B cell (primary cell): ENCODE data around the gene FRZB. TPM values are rescaled to one million over a fixed set of nuclear protein-coding genes. Genes with fewer than 3 reads are reported as not detected.

Experiments
- ATAC-seq: fragments of 200-7000 bp; cut with Tn5 transposase; one replicate; pipeline ENCODE4 v1.10.0; 2021; ENCODE audit warnings: low read depth, mild to moderate bottlenecking, moderate number of reproducible peaks, moderate library complexity
- CTCF ChIA-PET: fragments of 350-600 bp; sonication (Branson Sonifier 250); formaldehyde crosslinking; loops from one replicate; lab custom pipeline; 2021; ENCODE audit warnings: antibody characterized with exemption, inconsistent platforms; lab: Charles Lee
- POLR2A ChIA-PET: fragments of 350-600 bp; sonication (Branson Sonifier 250); formaldehyde crosslinking; loops from one replicate; lab custom pipeline; 2021; ENCODE audit warnings: antibody characterized with exemption; lab: Charles Lee
- DNase-seq: peaks from one replicate; pipeline ENCODE4 v3.0.0; 2013
- H2AFZ ChIP-seq: 2 replicates; pipeline ENCODE4 v1.6.1; 2012; ENCODE audit warnings: mild to moderate bottlenecking, low read depth, low read length; ENCODE audit not compliant: insufficient read depth, poor library complexity, severe bottlenecking
- H3K27ac ChIP-seq, 2 donors: 1 replicate in 1 of 2; 2 replicates in 1 of 2; pipeline ENCODE4 v1.5.1; 2012 to 2013; ENCODE audit warnings: low read length in 2 of 2, mild to moderate bottlenecking in 2 of 2, moderate library complexity in 1 of 2
- H3K27me3 ChIP-seq, 4 experiments: fragments of 200-600 bp in 1 of 4; sonication (generic) in 1 of 4; replicated peaks in 1 of 4; 1 replicate in 2 of 4; 2 replicates in 2 of 4; pipeline versions ENCODE4 v1.6.1 to v1.7.0; 2013 to 2016; ENCODE audit warnings: low read length in 3 of 4, mild to moderate bottlenecking in 2 of 4, mixed read lengths in 1 of 4, moderate library complexity in 1 of 4; ENCODE audit not compliant: insufficient read depth in 4 of 4, control insufficient read depth in 3 of 4; ENCODE audit errors: control extremely low read depth in 1 of 4
- H3K36me3 ChIP-seq, 2 experiments: replicated peaks in 1 of 2; 1 replicate in 1 of 2; 2 replicates in 1 of 2; pipeline versions ENCODE4 v1.6.1 to v1.7.1; 2013; ENCODE audit warnings: low read length in 1 of 2; ENCODE audit not compliant: insufficient read depth in 2 of 2, control insufficient read depth in 1 of 2; ENCODE audit errors: control extremely low read depth in 1 of 2, extremely low read depth in 1 of 2
- H3K4me1 ChIP-seq, 2 donors: fragments of 200-600 bp in 1 of 2; sonication (generic) in 1 of 2; 1 replicate in 1 of 2; 2 replicates in 1 of 2; pipeline versions ENCODE4 v1.5.1 to v1.6.1; 2013 to 2017; ENCODE audit warnings: low read length in 2 of 2; ENCODE audit not compliant: control insufficient read depth in 2 of 2, insufficient read depth in 2 of 2
- H3K4me2 ChIP-seq: replicated peaks from 2 replicates; pipeline ENCODE3; 2012; ENCODE audit warnings: mild to moderate bottlenecking, low read depth, low read length; ENCODE audit not compliant: poor library complexity, severe bottlenecking
- H3K4me3 ChIP-seq, 5 experiments: fragments of 200-600 bp in 1 of 5; sonication (generic) in 1 of 5; 1 replicate in 3 of 5; 2 replicates in 2 of 5; pipeline versions ENCODE4 v1.5.1 to v1.7.0; 2011 to 2016; ENCODE audit warnings: low read length in 4 of 5, mild to moderate bottlenecking in 4 of 5, low read depth in 2 of 5, control low read depth in 1 of 5, moderate library complexity in 1 of 5; ENCODE audit not compliant: insufficient read depth in 1 of 5; ENCODE audit errors: control extremely low read depth in 1 of 5, extremely low read depth in 1 of 5
- H3K79me2 ChIP-seq: fragments of 200-600 bp; sonication (generic); one replicate; pipeline ENCODE4 v1.6.0; 2016; ENCODE audit warnings: low read length; ENCODE audit not compliant: control insufficient read depth, insufficient read depth
- H3K9ac ChIP-seq: fragments of 200-600 bp; sonication (generic); 2 replicates; pipeline ENCODE4 v1.6.1; 2017; ENCODE audit warnings: mild to moderate bottlenecking, low read length, moderate library complexity
- H3K9me3 ChIP-seq, 3 donors: one replicate each; pipeline versions ENCODE4 v1.6.1 to v1.7.1; 2013; ENCODE audit warnings: low read length in 2 of 3; ENCODE audit not compliant: control insufficient read depth in 2 of 3, insufficient read depth in 1 of 3; ENCODE audit errors: control extremely low read depth in 1 of 3
- H4K20me1 ChIP-seq: 2 replicates; pipeline ENCODE4 v1.6.0; 2012; ENCODE audit warnings: mild to moderate bottlenecking, low read length; ENCODE audit not compliant: insufficient read depth, control insufficient read depth, poor library complexity, severe bottlenecking
- H3K27ac Mint-ChIP-seq: one replicate; pipeline ENCODE4 v1.8.0; 2021; ENCODE audit warnings: mixed read lengths
- H3K27me3 Mint-ChIP-seq: one replicate; pipeline ENCODE4 v1.8.0; 2021; ENCODE audit warnings: mixed read lengths
- H3K4me1 Mint-ChIP-seq: one replicate; pipeline ENCODE4 v1.8.0; 2021; ENCODE audit warnings: mixed read lengths
- H3K4me3 Mint-ChIP-seq: one replicate; pipeline ENCODE4 v1.8.0; 2021; ENCODE audit warnings: mixed read lengths
- H3K9me3 Mint-ChIP-seq: one replicate; pipeline ENCODE4 v1.8.0; 2022; ENCODE audit warnings: mixed read lengths; ENCODE audit not compliant: insufficient read depth
- EZH2 ChIP-seq: IDR thresholded peaks from 2 replicates; pipeline ENCODE4 v1.6.1; 2012; ENCODE audit warnings: borderline replicate concordance, low read depth, mild to moderate bottlenecking, moderate library complexity, low read length; ENCODE audit not compliant: insufficient read depth, poor library complexity, severe bottlenecking
- WGBS: methylation state at CpG from one replicate; pipeline ENCODE4 v1.1.5; 2013; ENCODE audit warnings: missing lambda C conversion rate; ENCODE audit not compliant: insufficient coverage; 5-methylcytosine and 5-hydroxymethylcytosine counted together
- intact Hi-C: fragments of 100-400 bp; cut with micrococcal nuclease; formaldehyde crosslinking; loops from one replicate; pipeline ENCODE4 v1.10.0; 2022
- polyA plus RNA-seq: library from polyadenylated mRNA; depleted of rRNA; stranded (reverse); fragments of >200 nt; gene quantifications from 2 replicates; pipeline ENCODE4 v1.2.3, GENCODE V29; 2012
- total RNA-seq, 2 donors: library from RNA; stranded (reverse); fragments of 120-200 nt in 1 of 2; gene quantifications; 1 replicate in 1 of 2; 2 replicates in 1 of 2; pipeline versions ENCODE4 v1.2.3 to v1.2.4, GENCODE V29; 2013 to 2022
- TF ChIP-seq, protein P1 (sequence below): fragments of 200-600 bp; IDR thresholded peaks from one replicate; pipeline ENCODE4 v1.8.0; 2022; ENCODE audit warnings: antibody characterized with exemption, mild to moderate bottlenecking

The FRZB gene
- total and polyA plus RNA-seq, 2 donors (not counting 1 experiment from before 2014, with no cell fraction given), result 0.27 TPM; not detected in 1

DNA sequence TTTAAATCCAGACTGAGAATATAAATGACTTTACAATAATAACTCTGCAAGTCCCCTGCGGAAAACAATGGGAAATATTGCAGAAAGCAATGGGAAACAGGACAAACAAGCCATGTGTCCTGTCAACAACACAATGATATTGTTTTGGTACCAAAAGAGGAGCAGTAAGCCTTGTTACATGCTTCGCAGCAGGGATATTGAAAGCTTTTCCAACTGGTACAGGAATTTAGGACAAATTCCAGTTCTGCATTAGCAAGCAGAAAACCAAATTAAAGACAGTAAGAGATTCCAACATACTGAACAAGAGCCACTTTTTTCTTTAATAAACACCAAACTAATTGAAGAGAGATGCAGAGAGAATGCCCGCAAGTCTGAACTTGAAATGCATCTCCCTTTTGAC lies 30.0 kb downstream of the FRZB start:
- peaks cover 24% of the 10 kb centered on the region for H3K27me3 Mint-ChIP-seq
- H3K4me1 Mint-ChIP-seq, result no peaks in the 10 kb centered on the region
- no peak for DNase-seq
- WGBS, result no CpG with 5 or more reads among the region's 3 CpGs
- H3K4me2 ChIP-seq, result no peak overlapping the region
- no peaks in the 10 kb centered on the region for H3K9me3 ChIP-seq
- H3K4me3 ChIP-seq, result no peak overlapping the region
- no peaks in the 10 kb centered on the region for H4K20me1 ChIP-seq
- TF ChIP-seq EZH2, result no peak
- TF ChIP-seq, protein P1, sequence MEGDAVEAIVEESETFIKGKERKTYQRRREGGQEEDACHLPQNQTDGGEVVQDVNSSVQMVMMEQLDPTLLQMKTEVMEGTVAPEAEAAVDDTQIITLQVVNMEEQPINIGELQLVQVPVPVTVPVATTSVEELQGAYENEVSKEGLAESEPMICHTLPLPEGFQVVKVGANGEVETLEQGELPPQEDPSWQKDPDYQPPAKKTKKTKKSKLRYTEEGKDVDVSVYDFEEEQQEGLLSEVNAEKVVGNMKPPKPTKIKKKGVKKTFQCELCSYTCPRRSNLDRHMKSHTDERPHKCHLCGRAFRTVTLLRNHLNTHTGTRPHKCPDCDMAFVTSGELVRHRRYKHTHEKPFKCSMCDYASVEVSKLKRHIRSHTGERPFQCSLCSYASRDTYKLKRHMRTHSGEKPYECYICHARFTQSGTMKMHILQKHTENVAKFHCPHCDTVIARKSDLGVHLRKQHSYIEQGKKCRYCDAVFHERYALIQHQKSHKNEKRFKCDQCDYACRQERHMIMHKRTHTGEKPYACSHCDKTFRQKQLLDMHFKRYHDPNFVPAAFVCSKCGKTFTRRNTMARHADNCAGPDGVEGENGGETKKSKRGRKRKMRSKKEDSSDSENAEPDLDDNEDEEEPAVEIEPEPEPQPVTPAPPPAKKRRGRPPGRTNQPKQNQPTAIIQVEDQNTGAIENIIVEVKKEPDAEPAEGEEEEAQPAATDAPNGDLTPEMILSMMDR, result no peak
- no peak overlapping the region for H3K4me3 Mint-ChIP-seq
- ChIA-PET POLR2A (no interaction called here), CTCF (no interaction called here)
- intact Hi-C loops, result no loop called here
- no peaks in the 10 kb centered on the region for H3K9me3 Mint-ChIP-seq
- no peak overlapping the region for H3K27ac Mint-ChIP-seq
- H3K27me3 ChIP-seq, result peaks cover 0 to 4% (median 0%) of the 10 kb centered on the region in 4 experiments
- H3K79me2 ChIP-seq, result no peaks in the 10 kb centered on the region
- no peak overlapping the region for H2AFZ ChIP-seq
- H3K4me1 ChIP-seq, result no peaks in the 10 kb centered on the region
- ATAC-seq, result no peak
- H3K36me3 ChIP-seq, result no peaks in the 10 kb centered on the region
- no peak overlapping the region for H3K27ac ChIP-seq
- no peak overlapping the region for H3K9ac ChIP-seq

DNA sequence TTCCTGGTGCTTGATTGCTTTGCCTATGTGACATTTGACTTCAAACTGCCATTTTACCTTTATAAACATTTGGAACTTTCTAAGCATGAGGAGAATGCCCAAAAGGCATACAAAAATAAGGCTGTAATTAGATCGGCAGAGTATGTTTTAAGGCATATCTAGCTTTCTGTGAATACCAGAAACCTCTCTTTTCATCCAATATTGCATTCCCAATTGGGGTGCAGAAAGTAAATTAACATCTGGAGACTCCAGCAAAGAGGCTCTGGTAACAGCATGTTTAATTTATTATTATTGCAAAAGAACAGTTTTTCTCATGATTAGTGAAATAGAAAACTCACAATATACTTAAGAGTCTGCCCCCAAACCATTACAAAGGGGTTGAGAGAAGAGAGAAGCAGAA lies 32.1 kb downstream of the FRZB start:
- TF ChIP-seq, protein P1, result no peak
- no peak for TF ChIP-seq EZH2
- no peak for ATAC-seq
- Mint-ChIP-seq H3K4me3 (no peak overlapping the region), H3K27me3 (peaks cover 12% of the 10 kb centered on the region), H3K4me1 (no peaks in the 10 kb centered on the region), H3K27ac (no peak overlapping the region), H3K9me3 (no peaks in the 10 kb centered on the region)
- Histone ChIP-seq H3K79me2 (no peaks in the 10 kb centered on the region), H3K27ac (no peak overlapping the region), H3K27me3 (no peaks in the 10 kb centered on the region), H2AFZ (no peak overlapping the region), H4K20me1 (no peaks in the 10 kb centered on the region), H3K4me1 (no peaks in the 10 kb centered on the region), H3K9me3 (no peaks in the 10 kb centered on the region), H3K4me3 (no peak overlapping the region), H3K9ac (no peak overlapping the region), H3K4me2 (no peak overlapping the region), H3K36me3 (no peaks in the 10 kb centered on the region)
- ChIA-PET POLR2A (no interaction called here), CTCF (no interaction called here)
- no CpG with 5 or more reads among the region's 1 CpG for WGBS
- intact Hi-C loops, result no loop called here
- no peak for DNase-seq
